Fibroblast of the aortic adventitia (primary cell): ENCODE results near the gene IGF2R. TPM values are rescaled to one million over a fixed set of nuclear protein-coding genes. Genes with fewer than 3 reads are reported as not detected.
A peak's percentile ranks its signal among the peaks of the same experiment; 100 is the strongest.

Source experiments
- DNase-seq: peaks from one replicate; pipeline ENCODE4 v3.0.0-alpha.2; 2010; ENCODE audit warnings: low read depth
- H3K4me3 ChIP-seq: 2 replicates; pipeline ENCODE4 v1.5.1; 2011; ENCODE audit warnings: low read depth, mild to moderate bottlenecking, control low read depth, low read length, moderate library complexity
- total RNA-seq: library from RNA; depleted of rRNA; stranded (reverse); fragments of >200 nt; gene quantifications from 2 replicates; pipeline ENCODE4 v1.2.3, GENCODE V29; 2012; ENCODE audit warnings: low replicate concordance
- TF ChIP-seq, protein P1 (sequence below): IDR thresholded peaks from 2 replicates; pipeline ENCODE4 v1.5.1; 2011; ENCODE audit warnings: mild to moderate bottlenecking, low read length, control low read depth, inconsistent platforms; ENCODE audit not compliant: insufficient read depth

The IGF2R gene
- total RNA-seq, 1 donor: 112 TPM

- H3K4me3 ChIP-seq: no peak overlapping the region
- TF ChIP-seq, protein P1, sequence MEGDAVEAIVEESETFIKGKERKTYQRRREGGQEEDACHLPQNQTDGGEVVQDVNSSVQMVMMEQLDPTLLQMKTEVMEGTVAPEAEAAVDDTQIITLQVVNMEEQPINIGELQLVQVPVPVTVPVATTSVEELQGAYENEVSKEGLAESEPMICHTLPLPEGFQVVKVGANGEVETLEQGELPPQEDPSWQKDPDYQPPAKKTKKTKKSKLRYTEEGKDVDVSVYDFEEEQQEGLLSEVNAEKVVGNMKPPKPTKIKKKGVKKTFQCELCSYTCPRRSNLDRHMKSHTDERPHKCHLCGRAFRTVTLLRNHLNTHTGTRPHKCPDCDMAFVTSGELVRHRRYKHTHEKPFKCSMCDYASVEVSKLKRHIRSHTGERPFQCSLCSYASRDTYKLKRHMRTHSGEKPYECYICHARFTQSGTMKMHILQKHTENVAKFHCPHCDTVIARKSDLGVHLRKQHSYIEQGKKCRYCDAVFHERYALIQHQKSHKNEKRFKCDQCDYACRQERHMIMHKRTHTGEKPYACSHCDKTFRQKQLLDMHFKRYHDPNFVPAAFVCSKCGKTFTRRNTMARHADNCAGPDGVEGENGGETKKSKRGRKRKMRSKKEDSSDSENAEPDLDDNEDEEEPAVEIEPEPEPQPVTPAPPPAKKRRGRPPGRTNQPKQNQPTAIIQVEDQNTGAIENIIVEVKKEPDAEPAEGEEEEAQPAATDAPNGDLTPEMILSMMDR: no peak
- peak; percentile 54 for DNase-seq
Measured at GRCh38 chr6:159933077-159933476, 35.8 kb upstream of the IGF2R start.

DNA sequence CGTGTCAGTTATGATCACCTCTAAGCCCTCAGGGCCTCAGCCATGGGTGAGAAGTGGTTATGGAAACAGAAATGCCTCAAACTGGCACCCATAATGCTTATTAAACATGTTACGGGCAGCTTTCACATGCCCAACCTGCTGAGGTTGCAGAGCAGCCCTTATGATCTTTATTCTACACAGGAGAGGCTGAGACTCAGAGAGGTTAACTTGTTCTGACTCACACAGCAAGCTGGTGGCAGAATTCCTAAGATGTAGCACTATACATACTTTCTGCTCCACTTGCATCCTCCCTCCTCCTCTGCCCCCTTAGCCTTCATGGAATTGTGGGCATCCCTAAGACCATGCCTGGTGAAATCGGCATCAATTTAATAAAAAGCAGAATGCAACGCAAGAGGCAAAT, 34.7 kb upstream of the IGF2R start:
- no peak for DNase-seq
- TF ChIP-seq, protein P1: no peak
- H3K4me3 ChIP-seq: no peak overlapping the region

DNA sequence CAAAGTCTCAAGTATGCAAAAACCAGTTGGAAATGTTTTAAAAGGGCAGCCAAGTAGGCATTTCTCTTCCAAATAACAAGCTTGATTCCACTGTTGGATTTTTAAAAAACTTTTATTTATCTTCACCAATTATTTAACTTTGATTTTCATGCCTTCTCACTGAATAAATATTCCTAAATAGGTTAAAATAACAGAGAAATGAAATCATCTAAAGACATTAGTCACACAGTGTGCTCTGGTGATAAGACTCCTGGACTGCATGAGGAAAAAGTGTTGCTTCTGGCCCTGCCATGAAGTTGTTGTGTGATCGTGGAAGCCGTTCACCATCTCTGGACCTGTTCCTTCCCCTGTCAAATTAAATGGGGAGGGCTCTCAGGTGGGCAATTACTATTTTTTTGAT, 33.8 kb upstream of the IGF2R start:
- H3K4me3 ChIP-seq: no peak overlapping the region
- peak; percentile 86 for DNase-seq
- TF ChIP-seq, protein P1: no peak

DNA sequence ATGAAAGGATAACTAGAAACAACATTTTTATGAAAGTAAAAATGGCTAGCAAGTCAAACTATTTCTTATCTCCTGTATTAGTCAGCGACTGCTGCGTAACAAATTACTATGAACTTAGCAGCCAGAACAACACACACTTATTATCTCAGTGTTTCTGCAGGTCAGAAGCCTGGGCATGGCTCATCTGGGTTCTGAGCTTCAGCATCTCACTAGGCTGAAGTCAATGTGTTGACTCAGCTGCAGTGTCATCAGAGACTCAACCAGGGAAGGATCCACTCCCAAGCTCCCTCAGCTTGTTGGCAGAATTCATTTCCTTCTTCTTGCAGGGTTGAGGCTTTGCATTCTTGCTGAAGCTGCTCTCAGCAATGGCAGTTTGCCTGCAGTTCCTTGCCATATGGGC, 33.2 kb upstream of the IGF2R start:
- peak; percentile 99 for DNase-seq
- TF ChIP-seq, protein P1: no peak
- no peak overlapping the region for H3K4me3 ChIP-seq

DNA sequence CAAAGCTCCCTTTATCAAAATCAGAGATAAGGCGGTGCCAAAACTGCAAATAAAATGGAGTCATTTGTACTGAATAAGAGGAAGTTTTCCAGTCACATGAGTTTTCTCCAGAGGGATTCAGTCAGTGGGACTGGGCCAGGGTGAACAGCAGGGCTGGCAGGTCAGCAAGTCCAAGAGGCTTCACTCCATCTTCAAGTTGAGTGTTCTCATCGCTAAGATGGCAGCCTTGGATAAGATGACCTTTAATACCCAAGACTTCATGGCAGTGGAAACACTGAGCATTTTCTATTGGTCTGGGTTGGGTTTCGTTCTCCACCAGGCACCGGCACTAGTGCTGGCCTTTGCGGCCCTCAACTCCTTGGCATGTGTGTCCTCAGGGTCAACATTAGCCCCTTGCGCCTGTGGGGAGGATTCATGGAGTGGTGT, 29.3 kb upstream of the IGF2R start:
- DNase-seq: peak; percentile 90
- TF ChIP-seq, protein P1: no peak
- no peak overlapping the region for H3K4me3 ChIP-seq

GRCh38 chr6:159941286-159942113, 27.4 kb upstream of the IGF2R start:
- no peak overlapping the region for H3K4me3 ChIP-seq
- DNase-seq: peak; percentile 76
- TF ChIP-seq, protein P1: peak; percentile 57

- TF ChIP-seq, protein P1: no peak
- peak; percentile 87 for DNase-seq
- no peak overlapping the region for H3K4me3 ChIP-seq
Measured at GRCh38 chr6:159943101-159943632, 25.7 kb upstream of the IGF2R start.
